ENCODE results near the gene CKAP5.

The CKAP5 gene

DNA sequence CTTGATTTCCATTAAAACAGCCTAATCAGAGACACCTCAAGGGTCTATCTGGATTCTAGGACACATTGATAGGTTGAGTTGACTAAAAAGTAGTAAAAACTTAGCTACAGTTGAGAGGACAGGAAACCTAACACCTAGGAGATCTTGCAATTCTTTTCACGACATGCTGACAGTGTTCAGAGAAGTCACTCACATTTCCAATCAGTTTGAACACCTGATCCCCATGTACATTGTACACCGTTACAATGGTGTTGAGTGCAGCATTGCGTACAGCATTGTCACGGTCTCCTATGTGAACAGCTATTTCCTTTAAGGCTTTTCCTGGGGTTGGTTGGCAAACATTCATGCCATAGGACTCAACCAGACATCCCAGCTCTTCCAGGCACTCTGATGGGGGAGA lies 84.3 kb downstream of the CKAP5 start:
- no peak for DNase-seq

DNA sequence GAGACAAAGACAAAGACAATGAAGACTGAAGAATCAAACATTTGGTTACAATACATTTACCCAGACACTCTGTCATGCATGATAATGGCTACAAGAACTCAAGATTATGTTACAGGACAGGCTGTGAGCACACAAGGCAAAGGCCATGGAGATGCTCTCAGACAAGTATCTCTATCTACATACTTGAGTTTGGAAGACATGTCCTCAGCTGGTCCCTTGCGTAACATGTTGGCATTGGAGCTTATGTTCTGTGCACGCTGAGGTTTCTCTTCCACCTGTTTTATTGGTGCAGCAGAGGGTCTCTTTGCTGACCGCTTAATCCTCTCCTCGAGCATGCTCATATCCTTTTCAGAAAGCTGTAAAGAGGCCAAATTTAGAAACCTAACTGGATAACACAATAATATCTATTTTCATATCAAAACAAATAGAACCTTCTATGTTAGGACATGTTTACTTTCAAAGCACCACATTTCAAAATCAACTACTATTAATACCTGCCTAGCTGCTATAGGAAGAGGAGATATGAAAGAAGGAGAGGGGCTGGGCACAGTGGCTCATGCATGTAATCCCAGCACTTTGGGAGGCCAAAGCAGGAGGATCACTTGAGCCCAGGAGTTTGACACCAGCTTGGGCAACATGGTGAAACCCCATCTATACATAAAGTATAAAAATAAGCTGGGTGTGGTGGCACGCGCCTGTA lies 85.5 kb downstream of the CKAP5 start:
- no peak for DNase-seq

DNA sequence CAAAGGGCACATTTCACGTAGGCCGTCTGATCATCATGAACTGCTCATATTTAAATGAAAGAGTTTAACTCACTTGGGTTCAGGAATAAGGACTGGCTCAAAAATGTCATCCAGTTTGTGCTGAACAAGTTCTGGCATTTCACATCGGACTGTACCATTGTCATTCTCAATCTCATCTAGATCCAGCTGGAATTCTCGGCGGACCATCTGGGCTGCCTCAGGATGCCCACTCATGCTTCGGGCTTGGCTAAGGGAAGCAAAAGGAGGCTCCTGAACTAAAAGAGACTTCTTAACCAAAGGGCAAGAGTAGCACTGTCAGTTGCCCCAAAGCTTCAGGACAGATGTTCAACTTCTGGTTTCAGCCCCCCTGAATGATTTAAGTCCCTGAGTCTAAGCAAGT lies 86.9 kb downstream of the CKAP5 start:
- DNase-seq = no peak

DNA sequence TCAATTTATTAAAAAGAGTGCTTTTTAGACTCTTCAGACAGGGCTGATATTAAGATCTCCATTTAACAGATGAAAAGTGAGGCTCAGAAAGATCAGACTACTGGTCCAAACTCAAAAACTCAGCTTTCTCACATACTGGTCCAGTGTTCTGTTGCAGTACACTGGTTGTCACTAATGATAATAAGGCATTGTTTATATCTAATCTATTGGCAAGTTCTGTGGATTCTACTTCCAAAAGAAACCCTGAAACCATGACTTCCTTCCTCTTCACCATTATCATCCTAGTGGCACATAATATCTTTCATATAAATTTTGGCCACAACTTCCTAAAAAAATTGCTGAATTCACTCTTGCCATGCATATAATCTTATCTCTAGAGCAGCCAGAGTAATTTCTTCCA lies 90.1 kb downstream of the CKAP5 start:
- DNase-seq = no peak

DNA sequence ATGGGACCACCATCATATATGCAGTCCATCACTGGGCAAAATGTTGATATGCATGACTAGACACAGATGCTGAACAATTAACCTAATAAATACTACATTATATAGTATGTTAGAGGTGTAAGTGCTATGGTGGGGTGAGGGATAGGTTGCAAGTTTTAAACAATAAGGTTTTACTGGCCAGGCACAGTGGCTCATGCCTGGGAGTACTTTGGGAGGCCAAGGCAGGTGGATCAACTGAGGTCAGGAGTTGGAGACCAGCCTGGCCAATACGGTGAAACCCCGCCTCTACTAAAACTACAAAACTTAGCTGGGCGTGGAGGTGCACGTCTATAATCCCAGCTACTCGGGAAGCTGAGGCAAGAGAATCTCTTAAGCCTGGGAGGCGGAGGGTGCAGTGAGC lies 98.9 kb downstream of the CKAP5 start:
- no peak for DNase-seq

DNA sequence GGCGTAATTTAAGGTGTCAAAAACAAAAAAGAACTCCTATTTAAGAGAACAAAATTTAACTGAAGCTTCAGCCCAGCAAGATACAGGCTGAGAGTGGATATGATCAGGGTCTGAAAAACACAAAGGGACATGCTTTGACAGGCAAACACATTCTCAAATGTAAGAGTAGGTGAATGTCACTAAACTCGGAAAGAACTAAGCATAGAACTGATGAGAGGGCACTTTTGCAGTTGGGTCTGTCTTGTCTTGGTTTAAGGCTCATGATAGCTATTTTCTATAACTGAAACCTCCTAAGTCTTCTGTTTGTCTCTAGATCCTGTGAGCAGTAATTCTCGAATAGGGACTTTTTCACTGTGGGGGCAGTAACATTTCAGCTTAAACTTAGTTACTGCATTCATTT lies 100.1 kb downstream of the CKAP5 start:
- DNase-seq = no peak

DNA sequence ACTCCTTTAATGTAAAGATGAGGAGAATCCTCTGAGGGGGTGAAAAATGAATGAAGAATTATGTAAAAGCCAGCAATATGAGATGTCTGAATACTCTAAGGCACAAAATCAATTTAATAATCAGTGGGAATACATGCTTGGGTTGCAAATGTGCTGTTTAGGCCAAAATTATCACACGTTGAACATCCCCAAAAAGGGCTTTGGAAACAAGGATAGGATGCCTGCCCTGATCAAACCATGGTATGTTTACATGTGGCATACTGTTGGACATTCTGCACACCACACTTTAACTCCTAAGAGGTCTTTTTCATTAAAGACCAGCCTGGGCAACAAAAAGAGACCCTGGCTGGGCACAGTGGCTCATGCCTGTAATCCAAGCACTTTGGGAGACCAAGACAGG lies 100.8 kb downstream of the CKAP5 start:
- DNase-seq = no peak

DNA sequence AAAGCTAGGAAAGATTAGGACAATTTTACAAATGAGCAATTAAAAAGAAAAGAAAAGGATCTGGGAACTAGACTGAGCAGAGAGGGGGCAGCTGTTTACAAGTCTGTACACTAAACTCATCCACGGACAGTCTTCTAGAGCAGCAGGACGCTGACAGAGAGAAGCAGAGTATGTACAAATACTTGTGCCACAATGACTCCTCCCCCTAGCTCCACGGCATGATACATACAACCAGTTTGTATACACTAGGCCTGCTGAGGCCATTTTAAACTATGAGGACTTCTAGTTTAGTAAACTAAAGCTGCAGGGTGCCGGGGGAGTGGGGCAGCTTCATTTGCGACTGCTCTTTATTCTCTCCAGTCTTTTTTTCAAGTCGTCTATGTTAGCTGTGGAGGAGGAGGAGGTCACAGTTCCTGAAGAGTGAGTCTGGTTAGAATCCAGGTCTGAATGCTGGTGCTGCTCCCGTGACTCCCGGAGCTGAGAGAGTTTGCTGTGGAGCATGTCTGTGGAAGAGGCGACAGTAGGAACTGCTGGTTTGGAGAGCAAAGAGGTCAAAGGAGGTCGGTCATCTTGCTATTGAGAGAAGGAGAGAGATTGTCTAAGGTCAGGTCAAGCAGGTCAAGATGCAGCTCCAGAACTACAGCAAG lies 102.3 kb downstream of the CKAP5 start:
- no peak for DNase-seq

DNA sequence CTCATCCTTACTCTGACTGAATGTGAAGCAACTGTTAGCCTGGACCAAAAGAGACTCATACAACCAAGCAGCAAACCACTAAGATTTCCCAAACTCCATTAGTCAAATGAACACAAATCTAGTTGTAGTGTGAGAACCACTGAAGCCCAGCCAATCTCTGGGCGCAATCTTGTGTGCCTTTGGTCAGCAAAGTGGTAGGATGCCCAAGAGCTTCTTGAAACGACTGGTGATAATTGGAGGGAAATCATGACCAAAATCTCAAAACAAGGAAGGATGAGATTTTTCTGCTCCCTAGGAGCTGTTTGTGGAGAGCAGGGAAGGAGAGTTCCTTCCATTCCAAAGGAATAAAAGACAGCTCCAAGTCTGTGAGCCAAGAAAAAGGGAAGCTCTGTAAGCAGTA lies 103.0 kb downstream of the CKAP5 start:
- no peak for DNase-seq

DNA sequence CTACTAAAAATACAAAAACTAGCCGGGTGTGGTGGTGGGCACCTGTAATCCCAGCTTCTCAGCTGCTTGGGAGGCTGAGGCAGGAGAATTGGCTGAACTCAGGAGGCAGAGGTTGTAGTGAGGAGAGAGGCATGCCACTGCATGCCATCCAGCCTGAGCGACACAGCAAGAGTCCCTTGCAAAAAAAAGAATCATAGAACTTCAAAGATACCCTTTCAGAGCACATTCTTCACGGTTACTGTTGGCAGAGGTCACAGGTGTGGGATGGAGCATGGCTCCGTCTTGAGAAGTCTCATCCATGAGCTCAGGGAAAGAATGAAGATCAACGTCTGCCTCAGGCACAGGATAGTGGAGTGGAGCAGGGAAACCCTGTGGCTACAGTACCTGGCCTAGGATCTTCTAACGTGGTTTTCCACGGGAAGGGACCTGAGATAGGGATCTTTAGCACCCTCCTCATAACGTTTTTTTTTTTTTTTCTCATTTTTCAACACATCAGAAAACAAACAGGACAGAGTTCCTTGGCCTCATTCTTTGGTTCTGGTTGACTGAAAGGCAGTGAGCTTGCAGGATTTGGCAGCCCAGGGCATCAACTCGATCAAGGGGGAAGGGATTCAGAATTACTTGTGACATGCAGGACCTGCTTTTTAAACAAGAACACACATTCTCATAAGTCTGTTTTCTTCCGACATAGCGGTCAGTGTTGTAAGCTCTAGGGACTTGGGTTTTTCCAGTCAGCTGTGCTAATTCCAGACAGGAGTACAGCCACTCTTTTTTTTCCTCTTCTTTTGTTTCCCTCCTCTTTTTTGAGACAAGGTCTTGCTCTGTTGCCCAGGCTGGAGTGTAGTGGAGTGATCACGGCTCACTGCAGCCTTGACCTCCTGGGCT lies 104.2 kb downstream of the CKAP5 start:
- DNase-seq = no peak

DNA sequence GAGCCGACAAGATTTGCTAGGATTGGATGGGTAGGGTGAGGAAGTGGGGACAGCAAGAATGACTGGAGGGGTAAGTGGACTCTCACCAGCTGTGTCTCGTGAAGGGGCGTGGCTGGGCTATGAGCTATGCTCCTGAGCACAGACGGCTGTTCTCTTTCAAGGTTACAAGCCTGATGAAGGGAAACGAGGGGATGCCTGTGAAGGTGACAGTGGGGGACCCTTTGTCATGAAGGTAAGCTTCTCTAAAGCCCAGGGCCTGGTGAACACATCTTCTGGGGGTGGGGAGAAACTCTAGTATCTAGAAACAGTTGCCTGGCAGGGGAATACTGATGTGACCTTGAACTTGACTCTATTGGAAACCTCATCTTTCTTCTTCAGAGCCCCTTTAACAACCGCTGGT lies 107.2 kb downstream of the CKAP5 start:
- no peak for DNase-seq

DNA sequence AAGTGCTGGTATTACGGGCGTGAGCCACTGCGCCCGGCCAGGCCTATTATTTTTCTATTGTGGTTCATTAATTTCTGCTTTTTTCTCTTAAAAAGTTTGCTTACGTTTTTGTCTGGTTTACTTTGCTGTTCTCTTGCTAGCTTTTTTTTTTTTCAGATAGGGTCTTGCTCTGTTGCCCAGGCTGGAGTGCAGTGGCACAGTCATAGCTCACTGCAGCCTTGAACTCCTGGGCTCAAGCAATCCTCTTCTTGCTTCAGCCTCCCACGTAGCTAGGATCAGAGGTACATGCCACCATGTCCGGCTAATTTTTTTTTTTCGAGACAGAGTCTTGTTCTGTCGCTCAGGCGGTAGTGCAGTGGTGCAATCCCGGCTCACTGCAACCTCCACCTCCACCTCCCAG lies 108.4 kb downstream of the CKAP5 start:
- no peak for DNase-seq

DNA sequence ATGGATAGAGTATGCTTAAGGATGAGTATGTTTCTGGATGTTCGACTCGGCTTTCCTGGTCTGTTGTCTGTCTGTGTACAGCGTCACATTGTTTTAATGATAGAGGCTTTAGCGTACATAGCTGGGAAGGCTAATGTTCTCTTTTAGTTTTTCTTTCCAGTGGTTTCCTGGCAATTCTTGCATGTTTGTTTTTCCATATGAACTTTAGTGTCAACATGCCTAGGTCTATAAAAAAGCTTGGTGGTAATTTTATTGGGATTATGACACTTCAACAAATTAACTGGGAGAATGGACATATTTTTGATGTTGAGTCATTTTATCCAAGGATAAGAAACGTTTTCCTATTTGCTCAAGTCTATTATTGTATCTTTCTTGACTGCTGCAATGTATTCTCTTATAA lies 109.5 kb downstream of the CKAP5 start:
- DNase-seq = no peak

DNA sequence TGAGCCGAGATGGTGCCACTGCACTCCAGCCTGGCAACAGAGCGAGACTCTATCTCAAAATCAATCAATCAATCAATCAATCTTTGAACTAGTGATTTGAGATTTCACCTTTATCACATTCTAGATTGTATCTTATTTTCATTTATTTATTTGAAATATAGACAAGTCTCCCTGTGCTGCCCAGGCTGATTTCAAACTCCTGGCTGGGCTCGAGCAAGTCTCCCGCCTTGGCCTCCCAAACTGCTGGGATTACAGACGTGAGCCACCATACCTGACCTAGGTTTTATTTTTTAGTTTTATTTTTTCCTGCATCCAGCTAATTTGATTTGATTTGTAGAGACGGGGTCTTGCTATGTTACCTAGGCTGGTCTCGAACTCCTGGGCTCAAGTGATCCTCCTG lies 109.9 kb downstream of the CKAP5 start:
- DNase-seq = no peak

DNA sequence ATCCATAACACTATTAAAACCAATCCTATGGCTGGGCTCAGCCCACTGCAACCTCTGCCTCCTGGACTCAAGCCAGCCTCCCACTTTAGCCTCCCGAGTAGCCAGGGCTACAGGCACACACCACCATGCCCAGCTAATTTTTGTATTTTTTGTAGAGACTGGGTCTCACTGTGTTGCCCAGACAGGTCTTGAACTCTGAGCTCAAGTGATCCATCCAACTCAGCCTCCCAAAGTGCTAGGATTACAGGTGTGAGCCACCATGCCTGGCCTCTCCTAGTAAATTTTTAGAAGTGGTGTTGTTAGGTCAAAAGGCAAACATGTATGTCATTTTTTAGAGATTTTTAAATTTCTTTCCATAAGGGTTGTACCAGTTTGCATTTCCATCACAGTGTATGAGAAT lies 112.8 kb downstream of the CKAP5 start:
- DNase-seq = no peak

DNA sequence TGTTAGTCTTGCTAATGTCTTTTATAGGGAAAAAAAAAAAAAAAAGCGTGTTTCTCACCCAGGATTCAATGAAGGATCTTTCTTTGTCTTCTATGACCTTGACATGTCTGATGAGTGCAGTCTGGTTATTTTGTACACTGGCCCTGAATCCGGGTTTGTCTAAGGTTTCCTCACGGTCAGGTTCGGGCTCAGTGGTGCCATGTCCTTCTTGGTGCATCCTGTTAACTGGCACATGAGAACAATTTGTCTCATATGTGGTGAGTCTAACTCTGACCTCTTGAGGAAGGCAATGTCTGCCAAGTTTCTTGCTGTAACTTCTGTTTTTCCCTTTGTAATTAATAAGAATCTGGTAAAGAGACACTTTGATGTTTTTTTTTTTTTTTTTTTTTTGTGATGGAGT lies 114.5 kb downstream of the CKAP5 start:
- no peak for DNase-seq

DNA sequence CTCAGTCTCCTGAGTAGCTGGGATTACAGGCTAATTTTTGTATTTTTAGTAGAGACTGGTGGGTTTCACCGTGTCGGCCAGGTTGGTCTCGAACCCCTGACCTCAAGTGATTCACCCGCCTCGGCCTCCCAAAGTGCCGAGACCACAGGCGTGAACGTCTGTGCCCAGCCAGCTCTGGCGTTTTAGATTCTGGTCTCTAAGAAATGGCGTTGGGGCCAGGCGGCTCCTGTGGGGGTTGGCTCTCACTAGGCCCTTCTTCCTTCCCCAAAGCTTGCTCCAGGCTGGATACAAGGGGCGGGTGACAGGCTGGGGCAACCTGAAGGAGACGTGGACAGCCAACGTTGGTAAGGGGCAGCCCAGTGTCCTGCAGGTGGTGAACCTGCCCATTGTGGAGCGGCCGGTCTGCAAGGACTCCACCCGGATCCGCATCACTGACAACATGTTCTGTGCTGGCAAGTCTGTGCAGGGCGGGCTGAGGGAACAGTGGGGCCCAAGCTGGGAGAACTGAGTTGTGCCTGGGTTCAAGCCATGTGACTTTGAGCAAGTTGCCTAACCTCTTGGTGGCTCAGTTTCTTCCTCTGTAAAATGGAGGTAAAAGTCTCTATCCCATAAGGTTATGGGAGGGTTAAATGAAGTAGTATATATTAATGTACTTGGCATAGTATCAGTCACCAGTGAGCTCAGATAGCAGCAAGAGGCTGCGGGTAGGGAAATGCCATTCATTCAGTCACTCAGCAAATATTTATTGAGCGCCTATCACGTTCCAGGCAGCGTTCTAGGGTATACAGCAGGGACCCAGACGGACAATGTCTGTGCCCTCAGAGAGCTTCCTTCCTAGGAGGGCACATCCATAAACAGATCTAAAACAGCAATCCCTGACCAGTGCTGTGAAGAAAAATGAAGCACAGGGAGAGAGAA lies 116.7 kb downstream of the CKAP5 start:
- DNase-seq = no peak

DNA sequence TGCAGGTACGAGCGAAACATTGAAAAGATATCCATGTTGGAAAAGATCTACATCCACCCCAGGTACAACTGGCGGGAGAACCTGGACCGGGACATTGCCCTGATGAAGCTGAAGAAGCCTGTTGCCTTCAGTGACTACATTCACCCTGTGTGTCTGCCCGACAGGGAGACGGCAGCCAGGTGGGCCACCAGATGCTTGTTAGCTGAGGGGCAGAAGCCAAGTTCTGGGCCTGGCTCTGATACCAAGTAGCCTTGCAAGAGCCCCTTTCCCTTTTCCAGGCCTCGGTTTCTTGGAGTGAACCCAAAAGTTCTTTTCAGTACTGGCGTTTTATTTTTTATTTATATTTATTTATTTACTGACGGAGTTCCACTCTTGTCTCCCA lies 117.4 kb downstream of the CKAP5 start:
- DNase-seq = no peak

DNA sequence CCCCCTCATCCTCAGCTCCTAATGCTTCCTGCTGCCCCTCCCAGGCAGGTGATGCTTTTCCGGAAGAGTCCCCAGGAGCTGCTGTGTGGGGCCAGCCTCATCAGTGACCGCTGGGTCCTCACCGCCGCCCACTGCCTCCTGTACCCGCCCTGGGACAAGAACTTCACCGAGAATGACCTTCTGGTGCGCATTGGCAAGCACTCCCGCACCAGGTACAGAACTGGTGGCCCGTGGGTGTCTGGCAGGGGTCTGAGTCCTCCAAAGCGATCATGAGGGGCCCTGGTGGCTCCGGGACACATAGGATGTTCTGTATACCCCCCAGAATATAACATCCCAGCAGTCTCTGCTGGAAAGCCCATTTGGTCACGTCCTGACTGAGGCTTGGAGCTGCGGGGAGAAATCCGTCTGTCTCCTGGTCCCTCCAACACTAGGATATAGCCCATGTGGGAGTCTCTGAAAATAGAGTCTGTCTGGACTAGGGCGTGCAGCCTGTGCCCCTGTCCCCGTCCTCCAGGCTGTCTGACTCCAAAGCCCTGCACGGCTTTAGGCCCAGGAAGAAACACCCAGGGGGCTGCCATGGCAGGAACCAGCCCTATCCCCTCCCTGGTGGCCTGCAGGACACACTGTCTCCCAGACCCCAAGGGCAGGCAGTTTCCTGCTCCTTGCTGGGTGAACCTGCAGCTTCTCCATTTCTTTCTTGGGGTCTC lies 118.0 kb downstream of the CKAP5 start:
- no peak for DNase-seq

DNA sequence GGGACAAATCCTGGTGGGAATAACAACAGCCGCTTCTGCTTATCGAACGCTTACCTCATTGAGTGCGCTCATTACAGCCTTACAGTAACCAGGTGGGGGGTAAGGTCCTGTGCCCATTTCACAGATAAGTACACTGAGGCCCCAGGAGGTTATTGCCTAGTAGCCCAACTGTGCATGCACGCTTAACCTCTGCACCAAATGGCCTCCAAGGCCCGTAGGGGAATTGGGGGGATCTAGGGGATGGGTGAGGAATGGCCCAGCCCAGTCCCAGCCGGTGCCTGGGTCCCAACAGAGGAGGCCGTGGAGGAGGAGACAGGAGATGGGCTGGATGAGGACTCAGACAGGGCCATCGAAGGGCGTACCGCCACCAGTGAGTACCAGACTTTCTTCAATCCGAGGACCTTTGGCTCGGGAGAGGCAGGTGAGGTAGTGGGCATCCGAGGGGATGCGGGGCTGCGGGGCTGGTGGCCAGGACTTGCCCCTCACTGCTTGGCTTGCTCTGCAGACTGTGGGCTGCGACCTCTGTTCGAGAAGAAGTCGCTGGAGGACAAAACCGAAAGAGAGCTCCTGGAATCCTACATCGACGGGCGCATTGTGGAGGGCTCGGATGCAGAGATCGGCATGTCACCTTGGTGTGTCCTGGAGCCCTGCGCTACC lies 119.7 kb downstream of the CKAP5 start:
- no peak for DNase-seq

DNA sequence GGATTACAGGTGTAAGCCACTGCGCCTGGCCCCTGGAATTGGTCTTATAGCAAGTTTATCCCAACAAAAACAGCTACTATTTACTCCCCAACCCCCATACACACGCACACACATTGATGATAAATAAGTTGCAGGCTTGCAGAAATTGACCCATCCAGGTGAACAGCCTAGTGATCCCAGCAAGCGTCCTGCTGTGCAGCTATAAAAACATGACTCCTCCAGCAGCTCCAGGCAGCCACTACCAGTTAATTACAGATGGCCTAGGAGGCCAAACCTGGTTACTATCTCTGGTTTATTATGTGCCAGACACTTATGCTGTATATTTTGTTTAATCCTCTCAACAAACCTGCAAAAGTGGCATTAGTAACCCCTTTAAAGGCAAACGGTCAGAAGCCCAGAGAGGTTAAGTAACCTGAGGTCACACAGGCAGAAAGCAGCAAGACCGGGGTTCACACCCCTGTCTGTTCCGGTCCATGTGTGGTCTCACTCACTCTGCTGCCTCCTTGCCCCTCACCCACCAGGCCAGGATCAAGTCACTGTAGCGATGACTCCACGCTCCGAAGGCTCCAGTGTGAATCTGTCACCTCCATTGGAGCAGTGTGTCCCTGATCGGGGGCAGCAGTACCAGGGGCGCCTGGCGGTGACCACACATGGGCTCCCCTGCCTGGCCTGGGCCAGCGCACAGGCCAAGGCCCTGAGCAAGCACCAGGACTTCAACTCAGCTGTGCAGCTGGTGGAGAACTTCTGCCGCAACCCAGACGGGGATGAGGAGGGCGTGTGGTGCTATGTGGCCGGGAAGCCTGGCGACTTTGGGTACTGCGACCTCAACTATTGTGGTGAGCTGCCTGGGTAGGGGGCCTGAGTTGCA lies 120.5 kb downstream of the CKAP5 start:
- no peak for DNase-seq
